Chondrocyte (in vitro differentiated cells): Measurements from ENCODE around the gene GLI3. TPM values are rescaled to one million over a fixed set of nuclear protein-coding genes. Genes with fewer than 3 reads are reported as not detected.

Source experiments
- DNase-seq: peaks from one replicate; pipeline ENCODE4 v3.0.0; 2021; ENCODE audit warnings: mixed read lengths, low spot score
- H3K27ac Mint-ChIP-seq: one replicate; pipeline ENCODE4 v1.8.0; 2021; ENCODE audit warnings: mild to moderate bottlenecking, moderate library complexity, mixed read lengths; ENCODE audit not compliant: unreplicated experiment
- H3K27me3 Mint-ChIP-seq: 2 replicates; pipeline ENCODE4 v1.8.0; 2021; ENCODE audit warnings: low read depth, mixed read lengths
- H3K36me3 Mint-ChIP-seq: 2 replicates; pipeline ENCODE4 v1.8.0; 2021; ENCODE audit warnings: low read depth, mixed read lengths
- H3K4me1 Mint-ChIP-seq: 2 replicates; pipeline ENCODE4 v1.8.0; 2021; ENCODE audit warnings: low read depth, mild to moderate bottlenecking, mixed read lengths
- H3K4me3 Mint-ChIP-seq: one replicate; pipeline ENCODE4 v1.8.0; 2021; ENCODE audit warnings: mild to moderate bottlenecking, moderate library complexity, mixed read lengths; ENCODE audit not compliant: unreplicated experiment
- H3K9me3 Mint-ChIP-seq: 2 replicates; pipeline ENCODE4 v1.8.0; 2021; ENCODE audit warnings: low read depth, mixed read lengths
- total RNA-seq: library from RNA; stranded (reverse); gene quantifications from 3 replicates; pipeline ENCODE4 v1.2.1, GENCODE V29; 2021
- TF ChIP-seq, protein P1 (sequence below): fragments of 200-600 bp; sonication (generic); IDR thresholded peaks from 2 replicates; pipeline ENCODE4 v1.5.0; 2021; ENCODE audit warnings: antibody characterized with exemption, mild to moderate bottlenecking, moderate library complexity

GLI3 gene
- total RNA-seq, 1 donor from 2014 or later = 11.7 TPM

DNA sequence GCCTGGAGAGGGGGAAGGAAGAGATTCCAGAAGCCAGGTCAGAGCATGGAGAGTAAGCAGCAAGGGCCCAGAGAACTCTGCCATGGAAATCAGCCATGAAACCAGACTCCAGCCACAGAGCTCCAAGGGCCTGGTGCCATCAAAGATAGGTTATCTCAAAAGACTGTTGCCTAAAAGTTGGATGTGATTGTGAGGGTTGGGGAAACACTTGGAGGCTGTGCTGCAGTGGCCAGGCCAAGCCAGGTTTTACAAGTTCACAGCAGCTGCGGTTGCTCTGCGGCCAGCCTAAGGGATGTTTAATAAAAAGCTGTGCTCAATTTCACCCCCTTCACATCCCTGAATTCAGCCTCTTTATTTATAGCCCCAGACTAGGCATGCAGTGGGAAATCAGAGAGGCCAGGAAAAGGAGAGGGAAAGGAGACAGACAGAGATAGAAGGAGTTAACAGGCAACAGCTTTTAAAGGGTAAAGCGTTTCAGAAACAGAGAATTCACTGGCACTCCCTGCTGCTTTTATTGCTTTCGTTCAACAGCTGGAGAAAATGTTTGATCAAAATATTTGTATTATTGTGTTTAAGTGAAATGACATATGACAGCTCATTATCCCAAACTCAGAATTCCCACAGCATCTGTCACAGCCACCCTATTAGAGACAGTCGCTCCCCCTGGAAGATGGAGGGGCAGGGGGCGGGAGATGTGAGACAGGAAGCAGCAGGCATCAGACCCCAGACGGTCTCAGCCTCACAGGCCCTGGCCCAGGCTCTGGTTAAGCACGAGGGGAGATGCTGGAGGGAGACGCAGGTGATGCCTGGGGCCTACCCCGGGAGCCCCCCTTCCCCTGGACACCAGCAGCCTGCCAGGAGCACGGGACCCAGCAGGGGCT lies 140.1 kb downstream of the GLI3 start:
- no peaks in the 10 kb centered on the region for H3K27me3 Mint-ChIP-seq

DNA sequence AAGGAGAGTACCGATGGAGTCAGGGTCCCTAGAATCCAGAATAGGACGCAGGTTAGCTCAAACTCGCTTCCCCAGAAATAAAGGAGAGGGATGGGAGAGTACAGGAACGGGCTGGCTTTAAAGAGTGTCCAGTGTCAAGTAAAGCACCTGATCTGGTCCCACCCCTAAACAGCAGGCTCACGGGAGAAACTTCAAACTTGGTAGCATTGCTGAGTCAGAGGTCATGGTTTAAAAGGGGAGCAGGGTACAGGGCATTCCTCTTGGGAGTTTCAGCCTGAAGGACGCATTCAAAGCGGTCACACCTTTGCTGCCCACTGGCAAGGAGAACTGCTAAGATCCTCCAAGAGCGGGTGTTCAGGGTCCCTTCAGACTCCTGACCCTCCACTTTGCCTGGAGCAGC lies 140.7 kb downstream of the GLI3 start:
- no peaks in the 10 kb centered on the region for H3K27me3 Mint-ChIP-seq
- TF ChIP-seq, protein P1, sequence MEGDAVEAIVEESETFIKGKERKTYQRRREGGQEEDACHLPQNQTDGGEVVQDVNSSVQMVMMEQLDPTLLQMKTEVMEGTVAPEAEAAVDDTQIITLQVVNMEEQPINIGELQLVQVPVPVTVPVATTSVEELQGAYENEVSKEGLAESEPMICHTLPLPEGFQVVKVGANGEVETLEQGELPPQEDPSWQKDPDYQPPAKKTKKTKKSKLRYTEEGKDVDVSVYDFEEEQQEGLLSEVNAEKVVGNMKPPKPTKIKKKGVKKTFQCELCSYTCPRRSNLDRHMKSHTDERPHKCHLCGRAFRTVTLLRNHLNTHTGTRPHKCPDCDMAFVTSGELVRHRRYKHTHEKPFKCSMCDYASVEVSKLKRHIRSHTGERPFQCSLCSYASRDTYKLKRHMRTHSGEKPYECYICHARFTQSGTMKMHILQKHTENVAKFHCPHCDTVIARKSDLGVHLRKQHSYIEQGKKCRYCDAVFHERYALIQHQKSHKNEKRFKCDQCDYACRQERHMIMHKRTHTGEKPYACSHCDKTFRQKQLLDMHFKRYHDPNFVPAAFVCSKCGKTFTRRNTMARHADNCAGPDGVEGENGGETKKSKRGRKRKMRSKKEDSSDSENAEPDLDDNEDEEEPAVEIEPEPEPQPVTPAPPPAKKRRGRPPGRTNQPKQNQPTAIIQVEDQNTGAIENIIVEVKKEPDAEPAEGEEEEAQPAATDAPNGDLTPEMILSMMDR = no peak
- H3K9me3 Mint-ChIP-seq = no peaks in the 10 kb centered on the region
- H3K4me1 Mint-ChIP-seq = peaks cover 41% of the 10 kb centered on the region
- no peak for DNase-seq
- no peaks in the 10 kb centered on the region for H3K36me3 Mint-ChIP-seq
- no peak overlapping the region for H3K4me3 Mint-ChIP-seq
- H3K27ac Mint-ChIP-seq = peak overlapping the region; percentile 10

More for the DNA sequence above, 140.1 kb downstream of the GLI3 start:
- Mint-ChIP-seq H3K36me3 (no peaks in the 10 kb centered on the region), H3K27ac (peak overlapping the region; percentile 70), H3K4me3 (no peak overlapping the region), H3K9me3 (no peaks in the 10 kb centered on the region), H3K4me1 (peaks cover 35% of the 10 kb centered on the region)
- TF ChIP-seq, protein P1 = no peak
- no peak for DNase-seq

DNA sequence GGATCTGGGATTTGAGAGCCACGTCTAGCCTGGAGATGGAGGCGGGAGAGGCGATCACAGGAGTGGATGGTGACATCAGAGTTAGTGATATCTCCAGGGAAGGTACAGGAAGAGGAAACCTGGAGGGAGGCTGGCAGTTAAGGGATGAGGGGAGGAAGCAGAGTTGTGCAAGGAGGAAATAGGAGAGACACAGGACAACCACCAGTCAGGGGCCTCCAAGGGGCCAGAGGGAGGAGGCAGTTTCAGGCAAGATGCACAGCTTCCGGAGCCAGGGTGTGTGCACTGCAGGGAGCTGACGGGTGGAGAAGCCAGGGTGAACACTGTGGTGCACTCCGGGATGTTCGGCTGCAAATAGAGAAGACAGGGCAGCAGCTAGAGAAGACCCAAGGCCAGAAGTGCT lies 141.2 kb downstream of the GLI3 start:
- DNase-seq = no peak
- peaks cover 44% of the 10 kb centered on the region for H3K4me1 Mint-ChIP-seq
- H3K4me3 Mint-ChIP-seq = no peak overlapping the region
- no peaks in the 10 kb centered on the region for H3K9me3 Mint-ChIP-seq
- TF ChIP-seq, protein P1 = no peak
- H3K27ac Mint-ChIP-seq = peak overlapping the region; percentile 10
- H3K36me3 Mint-ChIP-seq = no peaks in the 10 kb centered on the region
- H3K27me3 Mint-ChIP-seq = no peaks in the 10 kb centered on the region

DNA sequence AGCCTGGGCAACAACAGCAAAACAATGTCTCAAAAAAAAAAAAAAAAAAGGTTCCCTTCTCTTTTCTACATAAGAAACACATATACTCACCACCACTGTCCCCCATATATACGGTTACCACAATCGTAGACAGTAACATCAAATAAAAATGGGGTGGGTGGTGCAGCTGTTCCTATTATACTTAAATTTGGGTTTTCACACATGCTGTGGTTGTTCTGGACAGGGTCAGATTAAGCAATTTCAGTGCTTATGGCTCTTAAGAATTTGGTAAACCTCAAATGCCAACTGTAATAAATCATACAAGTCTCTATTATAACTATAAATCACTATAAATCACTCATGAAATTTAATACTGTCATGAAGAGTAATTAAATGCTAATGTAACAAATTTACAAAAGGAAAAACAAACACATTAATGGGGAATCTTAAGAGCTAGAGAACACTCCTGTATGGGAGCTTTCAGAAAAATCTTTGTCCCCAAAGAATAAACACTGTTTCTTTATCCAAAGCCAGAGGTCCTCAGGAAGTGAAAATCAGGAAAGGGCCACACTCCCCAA lies 143.6 kb downstream of the GLI3 start:
- Mint-ChIP-seq H3K4me3 (no peak overlapping the region), H3K9me3 (no peaks in the 10 kb centered on the region), H3K27ac (no peak overlapping the region), H3K36me3 (no peaks in the 10 kb centered on the region), H3K4me1 (peaks cover 44% of the 10 kb centered on the region), H3K27me3 (no peaks in the 10 kb centered on the region)
- no peak for DNase-seq
- TF ChIP-seq, protein P1 = no peak

DNA sequence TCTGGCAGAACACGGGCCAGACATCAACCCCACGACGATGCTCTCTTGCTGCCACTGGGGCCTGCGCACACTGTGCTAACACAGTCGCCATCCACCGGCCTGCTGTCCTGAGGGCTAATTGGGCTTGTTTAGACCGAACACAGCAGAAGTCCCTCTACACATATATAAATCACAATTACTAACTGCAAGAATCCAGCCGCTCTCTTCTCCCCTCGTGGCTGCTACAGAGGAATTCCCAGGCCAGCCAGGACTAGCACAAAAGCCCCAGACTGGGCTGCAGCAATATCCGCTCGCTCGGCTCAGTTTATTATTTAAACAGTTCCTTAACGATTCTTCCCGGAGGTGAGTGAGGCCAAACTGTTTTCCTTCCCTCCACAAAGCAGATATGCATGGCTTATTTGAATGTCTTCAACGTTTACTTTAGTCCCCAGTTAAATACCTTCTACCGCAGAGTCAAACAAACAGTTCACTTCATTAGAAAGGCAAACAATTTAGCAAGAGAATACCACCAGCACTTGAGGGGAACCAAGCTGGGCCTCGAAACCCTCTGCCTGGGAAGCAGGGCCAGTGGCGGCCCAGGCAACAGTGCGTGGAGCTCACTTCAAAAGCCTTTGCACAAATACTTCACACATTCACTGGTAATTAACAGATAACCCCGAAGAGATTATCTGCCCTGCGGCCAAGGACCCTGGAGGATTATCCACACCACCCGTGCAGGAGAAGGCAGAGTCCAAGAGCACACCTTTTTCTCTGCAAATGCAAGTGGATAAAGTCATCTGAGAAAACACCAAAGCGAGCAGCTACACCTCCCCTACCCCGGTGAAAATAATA lies 145.3 kb downstream of the GLI3 start:
- Mint-ChIP-seq H3K27me3 (no peaks in the 10 kb centered on the region), H3K27ac (peak overlapping the region; percentile 10), H3K4me3 (no peak overlapping the region), H3K36me3 (no peaks in the 10 kb centered on the region), H3K4me1 (peaks cover 28% of the 10 kb centered on the region), H3K9me3 (no peaks in the 10 kb centered on the region)
- TF ChIP-seq, protein P1 = no peak
- DNase-seq = no peak
